Astrocyte (in vitro differentiated cells and primary cell): ENCODE data around the gene GYPA.
"Not testable (repeated sequence)": the region's sequence is repeated elsewhere in the genome, so short reads cannot be mapped to it uniquely, and the experiment has no call there.

ENCODE experiments used
- CTCF ChIP-seq: IDR thresholded peaks from 2 replicates; pipeline ENCODE4 v1.5.1; 2011; ENCODE audit warnings: low read depth, mild to moderate bottlenecking, inconsistent platforms, low read length, moderate library complexity; ENCODE audit not compliant: insufficient read depth
- EZH2 ChIP-seq: IDR thresholded peaks from 2 replicates; pipeline ENCODE4 v1.6.1; 2012; ENCODE audit warnings: mild to moderate bottlenecking, low read length, inconsistent platforms; ENCODE audit not compliant: insufficient read depth

- TF ChIP-seq CTCF, EZH2: not testable (repeated sequence)
Observed at GRCh38 chr4:144119752-144120151, 20.8 kb downstream of the GYPA start.
